T-helper 9 cell (primary cell): ENCODE data around the gene RHOH.
"Not testable (repeated sequence)": the region's sequence is repeated elsewhere in the genome, so short reads cannot be mapped to it uniquely, and the experiment has no call there.

Experiments used
- DNase-seq: peaks from one replicate; pipeline ENCODE4 v3.0.0-alpha.2; 2020

RHOH gene

DNA sequence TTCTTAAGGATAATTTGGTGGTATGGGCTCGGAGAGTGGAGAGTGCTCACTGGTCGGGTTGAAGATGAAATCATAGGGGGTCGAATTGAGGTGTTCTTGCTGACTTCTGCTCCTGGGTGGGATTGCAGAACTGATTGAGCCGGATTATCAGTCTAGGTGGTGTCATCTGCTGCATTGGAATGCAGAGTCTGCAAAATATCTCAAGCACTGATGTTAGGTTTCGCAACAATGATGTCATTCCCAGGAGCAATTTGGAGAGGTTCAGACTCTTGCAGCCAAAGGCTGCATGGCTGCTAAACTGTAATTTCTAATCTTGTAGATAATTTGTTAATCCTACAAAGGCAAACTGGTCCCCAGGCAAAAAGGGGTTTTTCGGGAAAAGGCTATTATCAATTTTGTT lies 67.7 kb downstream of the RHOH start:
- no peak for DNase-seq

DNA sequence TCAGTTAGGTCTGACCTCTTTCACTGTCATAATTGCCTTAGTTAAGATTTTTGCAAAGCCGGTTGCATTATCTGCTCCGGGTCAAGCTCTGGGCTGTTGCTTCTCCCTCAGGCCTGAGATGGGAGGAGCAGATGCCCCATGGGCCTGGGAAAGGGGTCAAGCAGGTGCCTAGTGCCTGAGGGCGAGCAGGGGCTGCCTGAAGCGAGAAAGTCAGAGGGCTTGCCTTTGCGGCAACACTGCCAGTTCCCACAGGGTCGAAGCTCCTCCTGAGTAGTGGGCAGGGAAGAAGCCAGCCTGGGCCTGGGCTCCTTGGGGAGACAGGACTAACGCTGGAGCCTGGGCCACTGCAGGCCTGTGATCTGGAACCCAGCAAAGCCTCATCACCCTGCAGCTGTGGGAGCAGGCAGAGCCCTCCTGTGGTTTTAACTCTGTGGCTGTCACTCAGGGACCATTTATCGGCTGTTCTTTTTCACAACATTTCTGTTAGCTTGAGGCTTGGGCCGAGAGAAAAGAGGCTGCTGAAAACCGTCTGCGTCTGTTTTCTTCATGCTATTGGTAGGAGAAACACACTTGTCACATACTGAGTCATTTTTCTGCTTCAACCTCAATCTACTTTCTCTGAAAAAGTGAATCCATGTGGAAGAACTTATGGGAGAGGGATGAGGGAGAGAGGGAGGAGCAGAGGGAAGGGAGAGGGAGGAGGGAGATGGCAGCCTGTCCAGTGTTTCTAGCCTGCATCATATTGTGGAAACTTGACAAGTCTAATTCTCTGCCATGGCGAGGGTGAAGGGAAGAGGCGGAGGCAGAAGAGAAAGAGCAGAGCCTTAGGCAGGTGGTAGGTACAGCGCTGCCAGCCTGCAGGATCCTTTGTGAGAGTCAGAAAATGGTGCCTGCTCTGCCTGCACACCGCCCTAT lies 68.4 kb downstream of the RHOH start:
- no peak for DNase-seq

DNA sequence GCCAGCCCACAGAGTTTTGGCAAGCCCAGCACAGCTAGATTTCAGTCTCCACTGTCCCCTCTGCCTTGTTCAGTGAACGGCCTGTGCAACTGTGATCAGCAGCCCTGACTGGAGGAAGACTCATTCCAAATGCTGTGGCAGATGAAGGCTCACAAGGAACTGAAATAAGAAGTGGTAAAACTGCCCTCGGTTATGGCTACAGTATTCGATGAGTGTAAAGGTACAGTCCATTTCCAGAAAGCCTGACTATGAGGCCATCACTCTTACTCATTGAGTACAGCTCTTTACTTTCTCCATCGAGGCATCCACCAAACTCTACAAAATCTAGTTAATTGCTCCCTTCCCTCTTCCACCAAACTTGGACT lies 69.1 kb downstream of the RHOH start:
- no peak for DNase-seq

- no peak for DNase-seq
Observed at GRCh38 chr4:40269133-40269532, 72.3 kb downstream of the RHOH start.

GRCh38 chr4:40270609-40271008 lies 73.8 kb downstream of the RHOH start:
- no peak for DNase-seq

- DNase-seq = no peak
Observed at GRCh38 chr4:40275065-40275730, 78.4 kb downstream of the RHOH start.

DNA sequence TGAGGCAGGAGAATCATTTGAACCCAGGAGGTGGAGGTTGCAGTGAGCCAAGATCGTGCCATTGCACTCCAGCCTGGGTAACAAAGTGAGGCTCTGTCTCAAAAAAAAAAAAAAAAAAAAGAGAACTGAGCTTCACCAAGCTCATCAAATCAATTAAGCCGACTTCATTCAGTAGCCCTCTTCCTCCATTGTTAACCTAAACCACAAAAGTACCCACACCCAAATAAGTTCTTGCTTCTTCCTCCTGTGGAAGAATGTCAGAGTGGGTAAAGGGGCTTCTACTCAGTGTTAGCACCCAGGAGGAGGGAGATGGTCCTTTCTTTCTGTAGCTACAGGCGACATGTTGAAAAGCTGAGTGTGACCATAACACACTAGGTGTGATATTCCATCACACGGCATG lies 79.7 kb downstream of the RHOH start:
- no peak for DNase-seq

DNA sequence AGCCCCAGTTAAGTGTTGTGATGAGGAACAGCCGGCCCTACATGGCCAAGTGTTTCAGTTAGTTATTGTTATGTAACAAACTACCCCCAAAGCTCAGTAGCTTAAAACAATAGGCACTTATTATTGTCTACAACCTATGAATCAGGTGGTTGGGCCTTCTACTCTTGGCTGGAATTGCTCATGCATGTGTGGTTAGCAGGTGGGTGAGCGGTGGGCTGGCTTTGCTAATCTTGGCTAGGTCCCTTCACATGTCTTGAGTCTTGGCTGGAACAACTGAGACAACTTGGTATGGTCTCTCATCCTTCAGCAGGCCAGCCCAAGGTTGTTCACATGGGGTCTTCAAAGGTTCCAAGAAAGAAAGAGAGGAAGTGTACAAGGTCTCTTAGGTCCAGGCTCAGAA lies 83.8 kb downstream of the RHOH start:
- no peak for DNase-seq

DNA sequence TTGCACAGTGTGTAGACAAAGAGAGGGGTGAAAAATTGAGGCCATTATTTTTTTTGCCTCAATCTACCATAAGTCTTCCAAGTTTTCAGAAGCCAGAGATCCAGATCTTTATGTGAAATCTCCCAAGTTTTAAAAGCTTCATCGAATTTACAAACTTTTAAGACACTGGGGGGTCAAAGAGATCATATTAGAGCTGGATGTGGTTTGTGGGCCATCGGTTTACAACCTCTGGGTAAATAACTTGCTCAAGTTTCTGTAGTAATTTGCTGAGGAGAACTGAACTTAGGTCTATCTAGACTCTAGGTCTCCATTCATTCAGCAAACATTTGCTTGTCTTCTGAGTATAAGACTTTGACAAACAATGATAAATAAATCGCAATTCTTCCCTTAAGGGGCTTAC lies 84.3 kb downstream of the RHOH start:
- no peak for DNase-seq

GRCh38 chr4:40281913-40282312 lies 85.1 kb downstream of the RHOH start:
- no peak for DNase-seq

- DNase-seq = not testable (repeated sequence)
Observed at GRCh38 chr4:40282857-40283256, 86.0 kb downstream of the RHOH start.

DNA sequence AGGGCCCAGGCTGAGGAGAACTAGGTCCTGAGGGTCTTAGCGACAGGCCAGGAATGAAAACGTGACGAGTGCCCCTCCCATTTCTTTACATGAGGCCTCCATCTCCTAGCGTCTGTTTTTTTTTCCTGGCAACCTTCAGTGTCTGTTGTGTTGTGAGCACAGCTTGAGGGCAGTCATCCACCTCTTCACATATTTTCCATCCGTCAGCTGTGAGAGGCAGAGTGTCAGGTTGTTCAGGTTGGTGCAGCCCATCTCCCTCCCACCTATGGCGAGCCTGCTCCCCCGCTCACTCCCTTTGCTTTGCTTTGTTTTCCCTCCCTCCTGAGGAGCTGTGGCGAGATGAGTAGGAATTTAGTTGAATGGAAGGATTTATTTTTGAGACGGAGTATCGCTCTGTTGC lies 86.6 kb downstream of the RHOH start:
- DNase-seq = no peak

DNA sequence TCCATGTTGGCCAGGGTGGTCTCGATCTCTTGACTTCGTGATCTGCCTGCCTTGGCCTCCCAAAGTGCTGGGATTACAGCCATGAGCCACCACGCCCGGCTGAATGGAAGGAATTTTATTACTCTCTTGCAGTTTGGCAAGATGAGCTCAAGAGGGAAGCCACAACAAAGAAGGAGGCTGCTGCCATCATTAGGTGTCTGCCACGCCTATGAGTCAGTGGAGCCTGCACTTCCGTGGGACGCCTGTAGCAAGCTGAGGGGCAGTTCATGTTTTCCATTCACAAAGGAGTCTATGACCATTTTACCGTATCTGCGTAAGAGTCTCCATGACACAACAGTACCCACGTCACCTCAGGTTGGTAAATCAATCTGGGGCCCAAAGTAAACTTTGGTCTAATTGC lies 87.1 kb downstream of the RHOH start:
- DNase-seq = peak; percentile 63

DNA sequence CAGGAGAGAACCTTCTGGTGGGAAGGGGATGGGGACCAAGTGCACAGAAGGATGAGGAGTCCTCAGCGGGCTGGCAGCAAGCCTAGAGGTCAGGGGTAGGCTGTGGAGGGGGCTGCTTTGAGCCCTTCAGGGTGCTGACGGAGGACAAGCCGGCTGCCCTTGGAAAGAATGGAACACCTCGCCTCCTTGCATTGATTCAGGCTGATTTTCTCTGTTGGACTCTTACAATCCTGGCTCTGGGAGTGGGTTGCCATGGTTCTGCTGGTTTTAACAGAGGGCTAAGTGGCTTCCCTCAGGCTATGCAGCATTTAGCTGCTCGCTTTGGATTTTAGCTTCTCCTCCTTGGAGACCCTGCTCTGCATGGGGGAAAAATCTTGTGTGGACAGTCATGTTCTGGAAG lies 88.9 kb downstream of the RHOH start:
- no peak for DNase-seq

DNA sequence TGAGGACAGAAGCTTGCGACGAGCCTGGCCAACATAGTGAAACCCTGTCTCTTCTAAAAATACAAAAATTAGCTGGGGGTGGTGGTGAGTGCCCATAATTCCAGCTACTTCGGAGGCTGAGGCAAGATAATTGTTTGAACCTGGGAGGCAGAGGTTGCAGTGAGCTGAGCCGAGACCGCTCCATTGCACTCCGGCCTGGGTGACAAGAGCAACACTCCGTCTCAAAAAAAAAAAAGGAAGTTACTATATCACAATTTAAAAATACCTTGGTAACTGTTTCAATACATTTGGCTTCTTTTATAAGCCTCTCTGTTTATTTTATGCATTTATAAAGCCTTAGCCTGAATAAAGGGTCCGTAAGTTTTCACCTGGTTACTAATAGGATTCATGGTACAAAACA lies 91.7 kb downstream of the RHOH start:
- no peak for DNase-seq

DNA sequence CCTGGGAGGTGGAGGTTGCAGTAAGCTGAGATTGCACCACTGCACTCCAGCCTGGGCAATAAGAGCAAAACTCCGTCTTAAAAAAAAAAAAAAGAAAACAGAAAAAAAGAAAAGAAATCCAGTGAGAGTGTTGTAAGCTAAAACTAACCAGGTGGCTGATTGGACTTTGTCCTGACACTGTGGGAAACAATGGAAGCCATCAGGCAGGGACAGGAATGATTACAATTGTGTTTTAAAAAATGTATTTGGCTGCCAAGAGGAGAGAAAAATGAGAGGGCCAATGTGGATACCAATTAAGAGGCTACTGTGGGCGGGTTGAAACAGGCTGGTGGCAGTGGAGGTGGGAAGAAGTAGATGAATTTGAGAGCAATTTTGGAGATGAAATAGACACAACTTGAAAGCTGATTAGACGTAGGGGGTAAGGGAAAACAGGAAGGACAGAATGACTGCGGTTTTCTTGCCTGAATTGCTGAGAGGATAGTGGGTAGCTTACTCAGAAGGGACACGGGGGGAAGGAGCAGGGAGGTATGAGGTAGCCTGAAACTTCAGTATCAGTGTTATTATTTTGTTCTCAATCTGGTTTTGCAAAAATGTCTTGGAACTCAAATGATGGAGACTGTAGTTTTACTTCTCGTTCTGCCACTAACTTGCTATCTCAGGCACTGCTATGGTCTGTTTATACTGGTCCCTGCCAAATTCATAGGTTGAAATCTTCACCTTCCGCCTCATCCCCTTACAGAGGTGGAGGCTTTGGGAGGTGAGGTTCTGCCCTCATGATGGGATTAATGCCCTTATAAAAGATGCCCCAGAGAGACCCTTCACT lies 92.7 kb downstream of the RHOH start:
- no peak for DNase-seq

DNA sequence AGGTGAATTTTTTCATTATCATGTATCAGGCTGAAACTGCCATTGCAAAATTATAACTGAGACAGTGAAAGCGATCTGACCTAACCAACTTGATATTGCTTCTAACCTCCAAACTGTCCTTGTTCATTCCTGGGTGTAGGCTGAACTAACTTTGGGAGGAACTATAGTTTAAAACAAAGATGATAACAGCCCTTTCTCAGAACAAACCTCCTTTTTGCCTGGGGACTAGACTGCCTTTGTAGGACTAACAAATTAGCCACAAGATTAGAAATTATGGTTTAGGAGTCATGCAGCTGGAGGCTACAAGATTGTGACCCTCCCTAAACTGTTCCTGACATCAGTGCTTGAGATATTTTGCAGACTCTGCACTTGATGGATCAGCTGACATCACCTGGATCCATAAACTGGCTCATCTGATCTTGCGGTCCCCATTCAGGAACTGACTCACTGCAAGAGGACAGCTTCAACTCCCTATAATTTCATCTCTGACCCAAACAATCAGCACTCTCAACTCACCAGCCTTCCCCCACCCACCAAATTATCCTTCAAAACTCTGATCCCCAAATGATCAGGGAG lies 93.9 kb downstream of the RHOH start:
- DNase-seq = not testable (repeated sequence)

DNA sequence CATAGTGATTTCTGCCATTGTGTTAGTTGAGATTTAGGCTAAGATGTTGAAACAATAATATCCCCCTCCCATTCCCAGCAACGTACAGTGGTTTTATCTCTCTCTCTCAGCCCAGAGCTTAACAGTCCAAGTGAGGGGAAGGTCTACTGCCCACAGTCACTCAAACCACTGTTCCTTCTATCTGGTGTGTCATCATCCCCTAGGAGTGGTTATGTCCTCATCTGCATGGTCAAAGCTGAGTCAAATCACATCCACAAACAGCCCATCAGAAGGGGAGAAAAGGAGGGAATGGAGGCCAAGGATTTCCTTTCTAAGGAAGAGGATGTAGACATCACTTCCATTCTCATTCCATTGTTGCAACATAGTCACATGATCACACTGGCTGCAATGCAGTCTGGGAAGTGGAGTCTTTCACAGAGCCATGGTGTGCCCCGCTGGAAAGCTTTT lies 95.5 kb downstream of the RHOH start:
- DNase-seq = no peak

DNA sequence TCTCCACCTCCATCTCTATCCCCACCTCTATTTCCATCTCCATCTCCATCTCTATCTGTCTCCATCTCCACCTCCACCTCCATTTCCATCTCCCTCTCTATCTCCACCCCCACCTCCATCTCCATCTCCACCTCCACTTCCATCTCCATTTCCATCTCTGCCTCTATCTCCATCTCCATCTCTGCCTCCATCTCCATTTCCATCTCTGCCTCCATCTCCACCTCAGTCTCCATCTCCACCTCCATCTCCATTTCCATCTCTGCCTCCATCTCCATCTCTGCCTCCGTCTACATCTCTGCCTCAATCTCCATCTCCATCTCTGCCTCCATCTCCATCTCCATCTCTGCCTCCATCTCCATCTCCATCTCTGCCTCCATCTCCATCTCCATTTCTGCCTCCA lies 97.5 kb downstream of the RHOH start:
- DNase-seq = no peak

DNA sequence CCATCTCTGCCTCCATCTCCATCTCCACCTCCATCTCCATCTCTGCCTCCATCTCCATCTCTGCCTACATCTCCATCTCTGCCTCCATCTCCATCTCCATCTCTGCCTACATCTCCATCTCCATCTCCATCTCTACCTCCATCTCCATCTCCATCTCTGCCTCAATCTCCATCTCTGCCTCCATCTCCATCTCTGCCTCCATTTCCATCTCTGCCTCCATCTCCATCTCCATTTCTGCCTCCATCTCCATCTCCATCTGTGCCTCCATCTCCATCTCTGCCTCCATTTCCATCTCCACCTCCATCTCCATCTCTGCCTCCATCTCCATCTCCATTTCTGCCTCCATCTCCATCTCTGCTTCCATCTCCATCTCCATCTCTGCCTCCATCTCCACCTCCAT lies 98.2 kb downstream of the RHOH start:
- DNase-seq = not testable (repeated sequence)

DNA sequence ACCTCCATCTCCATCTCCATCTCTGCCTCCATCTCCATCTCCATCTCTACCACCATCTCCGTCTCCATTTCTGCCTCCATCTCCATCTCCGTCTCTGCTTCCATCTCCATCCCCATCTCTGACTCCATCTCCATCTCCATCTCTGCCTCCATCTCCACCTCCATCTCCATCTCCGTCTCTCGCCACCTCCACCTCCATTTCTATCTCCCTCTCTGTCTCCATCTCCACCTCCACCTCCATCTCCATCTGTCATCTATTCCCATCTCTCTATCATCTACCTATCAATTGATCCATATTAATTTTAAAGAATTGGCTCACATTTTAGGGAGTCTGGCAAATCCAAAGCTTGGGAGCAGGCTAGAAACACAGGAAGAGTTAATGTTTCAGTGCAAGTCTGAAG lies 98.7 kb downstream of the RHOH start:
- DNase-seq = no peak
